ENCODE data around the gene EIF1AD. TPM values are rescaled to one million over a fixed set of nuclear protein-coding genes. Genes with fewer than 3 reads are reported as not detected.

EIF1AD gene
- total RNA-seq, 1 donor from 2014 or later = 34.9 TPM

- peaks cover 4% of the 10 kb centered on the region for H3K36me3 Mint-ChIP-seq (ENCODE audit: low read depth, unreplicated experiment)
- no peaks in the 10 kb centered on the region for H3K9me3 Mint-ChIP-seq (ENCODE audit: unreplicated experiment)
- TF ChIP-seq, protein P1, sequence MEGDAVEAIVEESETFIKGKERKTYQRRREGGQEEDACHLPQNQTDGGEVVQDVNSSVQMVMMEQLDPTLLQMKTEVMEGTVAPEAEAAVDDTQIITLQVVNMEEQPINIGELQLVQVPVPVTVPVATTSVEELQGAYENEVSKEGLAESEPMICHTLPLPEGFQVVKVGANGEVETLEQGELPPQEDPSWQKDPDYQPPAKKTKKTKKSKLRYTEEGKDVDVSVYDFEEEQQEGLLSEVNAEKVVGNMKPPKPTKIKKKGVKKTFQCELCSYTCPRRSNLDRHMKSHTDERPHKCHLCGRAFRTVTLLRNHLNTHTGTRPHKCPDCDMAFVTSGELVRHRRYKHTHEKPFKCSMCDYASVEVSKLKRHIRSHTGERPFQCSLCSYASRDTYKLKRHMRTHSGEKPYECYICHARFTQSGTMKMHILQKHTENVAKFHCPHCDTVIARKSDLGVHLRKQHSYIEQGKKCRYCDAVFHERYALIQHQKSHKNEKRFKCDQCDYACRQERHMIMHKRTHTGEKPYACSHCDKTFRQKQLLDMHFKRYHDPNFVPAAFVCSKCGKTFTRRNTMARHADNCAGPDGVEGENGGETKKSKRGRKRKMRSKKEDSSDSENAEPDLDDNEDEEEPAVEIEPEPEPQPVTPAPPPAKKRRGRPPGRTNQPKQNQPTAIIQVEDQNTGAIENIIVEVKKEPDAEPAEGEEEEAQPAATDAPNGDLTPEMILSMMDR (IDR thresholded peaks at IDR 0.05; ENCODE audit: unreplicated experiment) = no peak
- H3K4me3 Mint-ChIP-seq (ENCODE audit: unreplicated experiment) = no peak overlapping the region
- H3K27me3 Mint-ChIP-seq (ENCODE audit: unreplicated experiment) = peaks cover 11% of the 10 kb centered on the region
- DNase-seq (ENCODE audit: low spot score) = no peak
- H3K27ac Mint-ChIP-seq (ENCODE audit: unreplicated experiment) = no peak overlapping the region
- H3K4me1 Mint-ChIP-seq (ENCODE audit: unreplicated experiment) = no peaks in the 10 kb centered on the region
Observed at GRCh38 chr11:66015454-66015881, 13.5 kb upstream of the EIF1AD start.

- Mint-ChIP-seq H3K4me3 (ENCODE audit: unreplicated experiment) (peak overlapping the region; percentile 30), H3K36me3 (ENCODE audit: low read depth, unreplicated experiment) (peaks cover 4% of the 10 kb centered on the region), H3K27ac (ENCODE audit: unreplicated experiment) (no peak overlapping the region), H3K9me3 (ENCODE audit: unreplicated experiment) (no peaks in the 10 kb centered on the region), H3K27me3 (ENCODE audit: unreplicated experiment) (peaks cover 14% of the 10 kb centered on the region), H3K4me1 (ENCODE audit: unreplicated experiment) (no peaks in the 10 kb centered on the region)
- TF ChIP-seq, protein P1 (IDR thresholded peaks at IDR 0.05; ENCODE audit: unreplicated experiment) = no peak
- DNase-seq (ENCODE audit: low spot score) = no peak
Observed at GRCh38 chr11:66014804-66015453, 13.0 kb upstream of the EIF1AD start.

- DNase-seq (ENCODE audit: low spot score) = no peak
- Mint-ChIP-seq H3K27me3 (ENCODE audit: unreplicated experiment) (peaks cover 14% of the 10 kb centered on the region), H3K4me3 (ENCODE audit: unreplicated experiment) (no peak overlapping the region), H3K27ac (ENCODE audit: unreplicated experiment) (no peak overlapping the region), H3K9me3 (ENCODE audit: unreplicated experiment) (no peaks in the 10 kb centered on the region), H3K36me3 (ENCODE audit: low read depth, unreplicated experiment) (peaks cover 4% of the 10 kb centered on the region), H3K4me1 (ENCODE audit: unreplicated experiment) (peaks cover 2% of the 10 kb centered on the region)
- TF ChIP-seq, protein P1 (IDR thresholded peaks at IDR 0.05; ENCODE audit: unreplicated experiment) = no peak
Observed at GRCh38 chr11:66013762-66014100, 11.8 kb upstream of the EIF1AD start.

- Mint-ChIP-seq H3K27me3 (ENCODE audit: unreplicated experiment) (peaks cover 16% of the 10 kb centered on the region), H3K27ac (ENCODE audit: unreplicated experiment) (no peak overlapping the region), H3K4me3 (ENCODE audit: unreplicated experiment) (no peak overlapping the region), H3K9me3 (ENCODE audit: unreplicated experiment) (no peaks in the 10 kb centered on the region), H3K36me3 (ENCODE audit: low read depth, unreplicated experiment) (peaks cover 4% of the 10 kb centered on the region), H3K4me1 (ENCODE audit: unreplicated experiment) (peaks cover 8% of the 10 kb centered on the region)
- TF ChIP-seq, protein P1 (IDR thresholded peaks at IDR 0.05; ENCODE audit: unreplicated experiment) = no peak
- DNase-seq (ENCODE audit: low spot score) = no peak
Observed at GRCh38 chr11:66012946-66013761, 11.2 kb upstream of the EIF1AD start.

Data from endothelial cell (in vitro differentiated cells).